Measurements from ENCODE around the gene PRDX3.

PRDX3 gene

GRCh38 chr10:119129721-119130120, 48.9 kb downstream of the PRDX3 start:
- H3K27me3 ChIP-seq: no peaks in the 10 kb centered on the region
- H3K9me3 ChIP-seq: no peaks in the 10 kb centered on the region
- H3K27ac ChIP-seq: peak overlapping the region; percentile 93
- peaks cover 53 to 57% of the 10 kb centered on the region in 2 experiments for H3K4me1 ChIP-seq (ENCODE audit: control insufficient read depth in 1 of 2, insufficient read depth in 1 of 2, low read depth in 1 of 2, low read length in 1 of 2)
- no peak for TF ChIP-seq CTCF (IDR thresholded peaks at IDR 0.05)
- H3K36me3 ChIP-seq: peaks cover 73% of the 10 kb centered on the region
- no peak overlapping the region for H3K4me3 ChIP-seq (ENCODE audit: low read depth in 1 of 2, low read length in 1 of 2)

GRCh38 chr10:119125942-119126341, 52.7 kb downstream of the PRDX3 start:
- Histone ChIP-seq H3K36me3 (peaks cover 90% of the 10 kb centered on the region), H3K4me1 (ENCODE audit: control insufficient read depth in 1 of 2, insufficient read depth in 1 of 2, low read depth in 1 of 2, low read length in 1 of 2) (peaks cover 15 to 19% of the 10 kb centered on the region in 2 experiments)

DNA sequence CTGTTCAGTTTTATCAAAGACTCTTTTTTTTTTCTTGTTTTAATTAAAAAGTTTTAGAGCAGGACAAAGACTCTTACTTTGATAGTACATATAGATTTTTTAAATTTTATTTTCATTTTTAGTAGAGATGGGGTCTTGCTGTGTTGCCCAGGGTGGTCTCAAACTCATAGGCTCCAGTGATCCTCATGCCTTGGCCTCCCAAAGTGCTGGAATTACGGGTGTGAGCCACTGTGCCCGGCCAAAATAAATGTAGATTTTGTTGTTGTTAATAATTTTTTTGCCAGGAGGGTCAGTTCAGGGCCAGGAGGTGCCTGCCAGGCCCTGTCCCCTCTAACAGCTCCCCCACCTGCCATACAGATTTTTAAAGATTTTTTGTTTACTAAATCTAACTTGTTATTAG, 57.7 kb downstream of the PRDX3 start:
- H3K4me3 ChIP-seq (ENCODE audit: low read depth in 1 of 2, low read length in 1 of 2): no peak overlapping the region
- no peak for TF ChIP-seq CTCF (IDR thresholded peaks at IDR 0.05)
- peaks cover 95% of the 10 kb centered on the region for H3K36me3 ChIP-seq
- no peaks in the 10 kb centered on the region for H3K27me3 ChIP-seq
- peaks cover 5 to 7% of the 10 kb centered on the region in 2 experiments for H3K4me1 ChIP-seq (ENCODE audit: control insufficient read depth in 1 of 2, insufficient read depth in 1 of 2, low read depth in 1 of 2, low read length in 1 of 2)
- H3K9me3 ChIP-seq: no peaks in the 10 kb centered on the region
- H3K27ac ChIP-seq: peak overlapping the region; percentile 71

More at GRCh38 chr10:119125942-119126341, 52.7 kb downstream of the PRDX3 start:
- Histone ChIP-seq H3K4me3 (ENCODE audit: low read depth in 1 of 2, low read length in 1 of 2) (no peak overlapping the region), H3K9me3 (no peaks in the 10 kb centered on the region), H3K27me3 (no peaks in the 10 kb centered on the region), H3K27ac (no peak overlapping the region)
- no peak for TF ChIP-seq CTCF (IDR thresholded peaks at IDR 0.05)

DNA sequence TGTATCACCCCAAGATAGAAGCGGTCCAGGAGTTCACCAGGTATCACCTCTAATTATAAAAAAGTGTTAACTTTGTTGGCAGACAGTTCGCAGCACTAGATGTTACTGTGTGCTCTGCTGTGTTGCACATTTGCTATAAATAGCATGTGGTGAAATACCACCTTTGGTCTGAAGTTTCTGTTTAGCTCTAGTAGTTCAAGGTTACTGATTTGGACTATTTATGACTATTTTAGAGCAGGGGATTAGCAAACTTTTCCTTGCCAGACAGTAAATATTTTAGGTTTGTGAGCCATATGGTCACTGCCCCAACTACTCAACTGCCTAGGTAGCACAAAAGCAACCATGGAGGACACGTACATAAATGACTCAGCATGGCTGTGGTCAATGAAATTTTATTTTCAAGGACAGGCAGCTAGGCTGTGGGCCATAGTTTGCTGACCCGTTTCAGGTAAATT, 58.2 kb downstream of the PRDX3 start:
- TF ChIP-seq CTCF (IDR thresholded peaks at IDR 0.05): no peak
- H3K4me1 ChIP-seq (ENCODE audit: control insufficient read depth in 1 of 2, insufficient read depth in 1 of 2, low read depth in 1 of 2, low read length in 1 of 2): peaks cover 5 to 7% of the 10 kb centered on the region in 2 experiments
- peak overlapping the region; percentile 71 for H3K27ac ChIP-seq
- no peak overlapping the region for H3K4me3 ChIP-seq (ENCODE audit: low read depth in 1 of 2, low read length in 1 of 2)
- no peaks in the 10 kb centered on the region for H3K9me3 ChIP-seq
- H3K27me3 ChIP-seq: no peaks in the 10 kb centered on the region
- peaks cover 95% of the 10 kb centered on the region for H3K36me3 ChIP-seq

DNA sequence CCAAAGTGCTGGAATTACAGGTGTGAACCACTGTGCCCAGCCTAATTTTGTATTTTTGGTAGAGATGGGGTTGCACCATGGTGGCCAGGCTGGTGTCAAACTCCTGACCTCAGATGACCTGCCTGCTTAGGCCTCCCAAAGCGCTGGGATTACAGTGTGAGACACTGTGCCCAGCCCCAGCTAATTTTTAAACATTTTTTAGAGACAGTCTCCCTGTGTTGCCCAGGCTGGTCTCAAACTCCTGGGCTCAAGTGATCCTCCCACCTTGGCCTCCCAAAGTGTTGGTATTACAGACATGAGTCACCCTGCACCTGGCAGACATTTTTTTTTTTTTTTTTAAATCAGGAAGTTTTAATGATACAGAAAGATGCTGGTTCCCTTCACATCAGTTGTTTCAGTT, 59.2 kb downstream of the PRDX3 start:
- Histone ChIP-seq H3K27me3 (no peaks in the 10 kb centered on the region), H3K36me3 (peaks cover 91% of the 10 kb centered on the region)

More for the DNA sequence above, 59.2 kb downstream of the PRDX3 start:
- Histone ChIP-seq H3K9me3 (no peaks in the 10 kb centered on the region), H3K27ac (peak overlapping the region; percentile 15), H3K4me1 (ENCODE audit: control insufficient read depth in 1 of 2, insufficient read depth in 1 of 2, low read depth in 1 of 2, low read length in 1 of 2) (peaks cover 10 to 14% of the 10 kb centered on the region in 2 experiments), H3K4me3 (ENCODE audit: low read depth in 1 of 2, low read length in 1 of 2) (no peak overlapping the region)
- no peak for TF ChIP-seq CTCF (IDR thresholded peaks at IDR 0.05)

Measured in neutrophil (primary cell).